ENCODE results near the gene CERS6.

Gene CERS6

GRCh38 chr2:168692132-168692744 lies 236.2 kb downstream of the CERS6 start:
- Histone ChIP-seq H3K27ac (no peak overlapping the region), H3K27me3 (no peaks in the 10 kb centered on the region), H3K4me3 (no peak overlapping the region), H3K36me3 (peaks cover 57% of the 10 kb centered on the region), H4K20me1 (no peaks in the 10 kb centered on the region), H3K4me1 (no peaks in the 10 kb centered on the region), H3K4me2 (no peak overlapping the region), H3K9ac (no peak overlapping the region), H3K9me3 (no peaks in the 10 kb centered on the region)
- TF ChIP-seq Cebpa-rat (IDR thresholded peaks at IDR 0.05) = no peak

DNA sequence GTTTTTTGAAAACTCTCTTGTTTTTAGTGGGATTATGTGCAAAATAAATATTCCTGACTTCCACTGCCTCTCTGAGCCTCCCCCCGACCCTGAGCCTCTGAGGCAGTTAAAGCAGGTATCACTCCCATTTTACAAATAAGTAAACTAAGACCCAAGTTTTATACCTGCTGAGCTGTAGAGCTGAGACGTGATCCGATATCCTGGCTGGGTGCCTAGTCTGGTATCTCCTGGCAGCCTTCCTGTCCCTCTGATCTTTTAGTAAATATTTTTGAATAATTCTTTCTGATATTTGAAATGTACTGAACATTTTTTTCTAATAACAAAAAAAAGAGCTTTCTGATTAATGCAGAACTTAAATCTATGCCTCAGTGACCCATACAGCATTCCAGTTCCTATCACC lies 238.1 kb downstream of the CERS6 start:
- no peak overlapping the region for H3K27ac ChIP-seq
- no peak overlapping the region for H3K9ac ChIP-seq
- no peaks in the 10 kb centered on the region for H4K20me1 ChIP-seq
- H3K4me3 ChIP-seq = no peak overlapping the region
- H3K36me3 ChIP-seq = peaks cover 74% of the 10 kb centered on the region
- H3K4me2 ChIP-seq = no peak overlapping the region
- H3K4me1 ChIP-seq = no peaks in the 10 kb centered on the region
- peaks cover 11% of the 10 kb centered on the region; the same call in 1 of the 2 replicates for H3K9me3 ChIP-seq
- no peak for TF ChIP-seq Cebpa-rat (IDR thresholded peaks at IDR 0.05)
- no peaks in the 10 kb centered on the region for H3K27me3 ChIP-seq

DNA sequence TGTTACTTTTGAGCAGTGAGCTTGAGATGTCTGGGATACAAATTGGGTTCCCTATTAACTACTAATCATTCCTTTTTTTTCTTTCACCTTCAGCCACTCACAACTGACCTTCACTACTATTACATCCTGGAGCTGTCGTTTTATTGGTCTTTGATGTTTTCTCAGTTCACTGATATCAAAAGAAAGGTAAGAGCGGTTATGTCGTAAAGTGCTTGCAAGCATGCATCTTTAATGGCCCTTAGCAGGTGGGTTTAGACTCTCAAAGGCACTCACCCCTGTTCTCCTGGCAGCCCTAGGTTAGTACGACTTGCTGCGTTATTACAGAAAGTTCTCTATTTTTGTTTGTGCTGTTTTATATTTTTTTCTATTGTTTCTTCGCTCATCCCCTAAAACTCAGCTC lies 238.8 kb downstream of the CERS6 start:
- Histone ChIP-seq H3K4me1 (no peaks in the 10 kb centered on the region), H3K9me3 (peaks cover 11% of the 10 kb centered on the region; the same call in 1 of the 2 replicates), H3K36me3 (peaks cover 74% of the 10 kb centered on the region), H3K4me2 (no peak overlapping the region), H3K9ac (no peak overlapping the region), H4K20me1 (no peaks in the 10 kb centered on the region), H3K27ac (no peak overlapping the region), H3K27me3 (no peaks in the 10 kb centered on the region), H3K4me3 (no peak overlapping the region)
- no peak for TF ChIP-seq Cebpa-rat (IDR thresholded peaks at IDR 0.05)

DNA sequence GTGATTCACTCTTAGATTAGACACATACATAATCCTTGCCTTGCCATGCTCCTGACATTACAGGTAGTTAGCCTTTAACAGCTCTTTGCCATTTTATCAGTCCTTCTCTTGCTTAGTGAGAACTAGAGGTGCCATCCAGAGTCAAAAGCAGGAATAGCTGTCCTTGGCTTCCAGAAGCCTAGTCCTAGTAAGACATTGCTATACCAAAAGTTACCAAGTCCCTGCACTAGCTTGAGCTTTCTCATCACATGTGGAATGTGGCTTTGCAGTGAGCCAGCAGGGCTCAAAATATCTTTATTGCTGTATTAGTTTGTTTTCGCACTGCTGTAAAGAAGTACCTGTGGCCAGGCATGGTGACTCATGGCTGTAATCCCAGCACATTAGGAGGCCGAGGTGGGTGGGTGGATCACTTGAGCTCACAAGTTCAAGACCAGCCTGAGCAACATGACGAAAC lies 241.6 kb downstream of the CERS6 start:
- Histone ChIP-seq H3K27me3 (no peaks in the 10 kb centered on the region), H3K4me2 (no peak overlapping the region), H3K4me3 (no peak overlapping the region)

DNA sequence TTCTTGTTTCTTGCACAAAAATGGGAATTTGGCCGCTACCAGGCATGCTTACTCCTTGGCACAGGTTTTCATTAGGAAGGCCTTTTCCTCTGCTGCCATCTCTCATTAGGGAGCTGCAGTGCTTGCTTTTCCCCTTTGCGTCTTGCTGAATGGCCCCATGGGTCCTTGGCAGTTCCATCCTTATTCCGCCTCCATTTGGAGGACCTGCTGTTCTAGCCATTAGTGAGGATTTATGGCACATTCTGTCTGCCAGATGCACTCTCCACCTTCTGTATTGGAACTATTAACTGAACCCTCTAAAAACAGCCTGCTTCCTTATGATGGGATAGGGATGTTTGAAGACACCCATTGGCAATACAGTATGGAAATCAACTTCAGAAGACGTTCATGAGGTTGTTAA lies 242.9 kb downstream of the CERS6 start:
- Histone ChIP-seq H3K9ac (no peak overlapping the region), H3K4me3 (no peak overlapping the region), H3K9me3 (peaks cover 11% of the 10 kb centered on the region; the same call in 1 of the 2 replicates), H3K4me2 (no peak overlapping the region), H3K36me3 (peaks cover 66% of the 10 kb centered on the region), H4K20me1 (no peaks in the 10 kb centered on the region), H3K27ac (no peak overlapping the region), H3K4me1 (no peaks in the 10 kb centered on the region), H3K27me3 (no peaks in the 10 kb centered on the region)
- TF ChIP-seq Cebpa-rat (IDR thresholded peaks at IDR 0.05) = no peak

More for the DNA sequence above, 241.6 kb downstream of the CERS6 start:
- Histone ChIP-seq H3K9ac (no peak overlapping the region), H4K20me1 (no peaks in the 10 kb centered on the region), H3K9me3 (peaks cover 11% of the 10 kb centered on the region; the same call in 1 of the 2 replicates), H3K27ac (no peak overlapping the region), H3K4me1 (no peaks in the 10 kb centered on the region), H3K36me3 (peaks cover 62% of the 10 kb centered on the region)
- no peak for TF ChIP-seq Cebpa-rat (IDR thresholded peaks at IDR 0.05)

DNA sequence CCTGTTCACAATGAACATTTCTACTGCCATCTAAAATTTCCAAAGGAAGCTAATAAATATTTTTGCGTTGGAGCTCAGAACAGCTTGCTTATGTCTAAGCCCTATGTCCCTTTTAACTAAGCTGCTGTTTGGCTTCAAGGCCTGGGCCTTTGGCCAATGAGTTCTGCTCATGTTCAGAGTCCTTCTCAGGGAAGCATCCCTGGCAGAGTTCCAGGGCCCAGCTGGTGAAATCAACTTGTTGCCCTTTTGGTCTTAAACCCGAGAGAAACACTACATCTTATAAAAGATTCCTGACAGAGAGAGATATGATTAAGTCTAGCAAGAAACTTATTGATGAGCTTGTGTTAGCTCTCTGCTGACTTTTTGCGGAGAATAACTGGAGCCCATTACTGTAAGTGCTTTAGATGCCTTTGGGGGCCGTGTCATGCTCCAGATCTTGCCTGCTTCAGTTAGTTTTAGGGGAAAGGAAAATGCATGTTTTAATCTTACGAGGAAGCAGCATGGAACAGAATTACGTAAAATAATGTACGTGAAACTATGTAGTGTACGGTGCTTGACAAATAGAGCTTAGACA lies 243.9 kb downstream of the CERS6 start:
- Histone ChIP-seq H3K4me2 (no peak overlapping the region), H4K20me1 (no peaks in the 10 kb centered on the region)

DNA sequence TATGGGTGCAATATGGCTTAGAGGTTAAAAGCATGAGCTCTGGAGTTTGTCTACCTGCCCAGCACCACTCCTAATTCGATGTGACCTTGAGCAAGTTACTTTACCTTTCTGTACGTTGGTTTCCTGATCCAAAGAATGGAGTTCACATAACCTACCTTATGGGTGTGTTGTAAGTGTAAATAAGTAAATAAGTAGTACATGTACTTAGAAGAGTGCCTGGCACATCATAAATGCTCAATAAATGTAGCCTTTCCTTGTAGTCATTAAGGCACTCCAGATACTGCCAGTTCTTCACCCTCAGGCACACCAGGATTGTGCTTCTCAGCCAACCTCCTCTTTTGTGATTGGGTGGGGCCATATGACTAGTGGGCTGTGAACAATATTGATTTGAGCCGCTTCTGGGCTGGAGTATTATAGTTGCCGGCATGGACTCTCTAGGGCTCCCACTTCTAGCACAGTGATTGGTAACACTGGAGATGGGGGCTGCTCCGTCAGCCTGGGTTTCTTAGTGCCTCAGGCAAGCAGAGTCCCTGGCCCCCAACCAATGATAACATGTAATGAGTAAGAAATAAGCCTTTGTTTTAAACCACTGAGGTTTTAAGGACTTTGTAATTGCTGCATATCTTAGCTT lies 244.7 kb downstream of the CERS6 start:
- Histone ChIP-seq H4K20me1 (no peaks in the 10 kb centered on the region), H3K9me3 (peaks cover 11% of the 10 kb centered on the region; the same call in 1 of the 2 replicates), H3K9ac (no peak overlapping the region), H3K36me3 (peaks cover 53% of the 10 kb centered on the region), H3K27me3 (no peaks in the 10 kb centered on the region), H3K4me2 (no peak overlapping the region), H3K4me1 (no peaks in the 10 kb centered on the region), H3K27ac (no peak overlapping the region), H3K4me3 (no peak overlapping the region)
- TF ChIP-seq Cebpa-rat (IDR thresholded peaks at IDR 0.05) = no peak

More for the DNA sequence above, 243.9 kb downstream of the CERS6 start:
- Histone ChIP-seq H3K9ac (no peak overlapping the region), H3K27ac (no peak overlapping the region), H3K36me3 (peaks cover 61% of the 10 kb centered on the region), H3K9me3 (peaks cover 11% of the 10 kb centered on the region; the same call in 1 of the 2 replicates), H3K27me3 (no peaks in the 10 kb centered on the region), H3K4me1 (no peaks in the 10 kb centered on the region), H3K4me3 (no peak overlapping the region)
- no peak for TF ChIP-seq Cebpa-rat (IDR thresholded peaks at IDR 0.05)

DNA sequence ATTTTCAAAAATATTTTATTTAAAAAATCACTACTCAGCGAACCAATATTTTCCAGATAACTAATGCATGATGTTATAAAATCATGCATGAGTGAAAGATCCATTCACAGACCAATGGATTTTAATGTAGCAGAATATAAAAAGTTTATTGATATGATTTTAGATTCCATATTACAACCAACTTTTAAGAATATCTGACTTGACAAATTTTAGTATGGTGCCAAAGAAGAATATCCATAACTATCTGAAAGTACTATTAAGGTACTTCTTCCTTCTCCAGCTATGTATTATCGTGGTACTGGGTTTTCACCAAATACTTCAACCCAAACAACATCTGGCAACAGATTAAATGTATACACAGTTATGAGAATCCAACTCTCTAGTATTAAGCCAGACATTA lies 246.5 kb downstream of the CERS6 start:
- Histone ChIP-seq H4K20me1 (no peaks in the 10 kb centered on the region), H3K27me3 (no peaks in the 10 kb centered on the region), H3K36me3 (peaks cover 35% of the 10 kb centered on the region), H3K9me3 (peaks cover 9% of the 10 kb centered on the region; the same call in 1 of the 2 replicates), H3K4me1 (no peaks in the 10 kb centered on the region), H3K4me2 (no peak overlapping the region), H3K9ac (no peak overlapping the region), H3K4me3 (no peak overlapping the region), H3K27ac (no peak overlapping the region)
- no peak for TF ChIP-seq Cebpa-rat (IDR thresholded peaks at IDR 0.05)

- peaks cover 23% of the 10 kb centered on the region; the same call in 1 of the 2 replicates for H3K36me3 ChIP-seq
- no peak overlapping the region for H3K27ac ChIP-seq
- H3K4me2 ChIP-seq = no peak overlapping the region
- no peaks in the 10 kb centered on the region for H3K4me1 ChIP-seq
- H3K27me3 ChIP-seq = no peaks in the 10 kb centered on the region
- H4K20me1 ChIP-seq = no peaks in the 10 kb centered on the region
- TF ChIP-seq Cebpa-rat (IDR thresholded peaks at IDR 0.05) = no peak
- H3K9me3 ChIP-seq = no peaks in the 10 kb centered on the region
- H3K9ac ChIP-seq = no peak overlapping the region
- no peak overlapping the region for H3K4me3 ChIP-seq
Observed at GRCh38 chr2:168703926-168704325, 247.9 kb downstream of the CERS6 start.
